ENCODE data around the gene SPI1.

Gene SPI1

GRCh38 chr11:47406896-47407745 is 28.8 kb upstream of the SPI1 start:
- DNase-seq, result peak; percentile 66

DNA sequence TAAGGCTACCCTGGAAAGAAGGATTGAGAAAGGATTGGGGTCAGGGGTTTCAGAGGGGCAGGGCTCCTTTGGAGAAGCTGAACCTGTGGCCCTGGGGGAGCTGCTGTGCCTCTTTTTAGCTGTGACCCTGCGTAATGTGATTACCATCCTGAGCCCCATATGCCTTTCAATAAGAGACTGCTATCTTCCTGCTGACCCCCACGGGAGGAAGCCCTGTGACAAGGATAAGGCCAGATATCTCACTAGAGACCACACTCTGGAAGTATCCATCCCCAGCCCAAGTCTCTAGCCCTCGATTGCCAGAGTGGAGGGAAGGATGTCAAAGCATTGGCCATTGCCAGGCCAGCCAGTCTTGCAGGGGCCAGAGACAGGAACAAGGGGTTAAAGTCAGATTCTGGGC is 25.2 kb upstream of the SPI1 start:
- no peak for DNase-seq

- no peak for DNase-seq
These were observed 24.8 kb upstream of the SPI1 start for GRCh38 chr11:47403135-47403534.

DNA sequence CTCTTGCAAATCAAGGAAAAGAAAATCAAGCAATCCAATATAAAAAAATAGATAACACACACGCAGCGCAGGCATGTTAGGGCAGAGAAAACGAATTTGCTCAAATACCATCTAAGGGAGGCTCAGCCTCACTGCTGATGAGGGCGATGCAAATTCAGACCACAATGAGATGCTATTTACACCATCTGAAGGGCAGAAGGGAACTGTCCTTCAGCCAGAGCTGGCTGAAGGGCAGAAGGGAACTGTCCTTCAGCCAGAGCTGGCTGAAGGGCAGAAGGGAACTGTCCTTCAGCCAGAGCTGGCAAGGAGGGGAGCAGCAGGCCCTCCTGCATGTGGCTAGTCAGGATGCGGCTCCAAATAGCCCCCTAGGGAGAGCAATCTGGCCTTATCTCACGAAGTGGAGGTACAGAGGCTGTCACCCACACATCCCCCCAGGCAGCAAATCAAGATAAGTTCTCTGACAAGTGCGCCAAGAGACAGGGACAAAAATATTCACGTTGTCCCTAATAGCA is 22.5 kb upstream of the SPI1 start:
- no peak for DNase-seq

GRCh38 chr11:47399860-47400767 is 21.8 kb upstream of the SPI1 start:
- DNase-seq, result peak; percentile 75

GRCh38 chr11:47398551-47398950 is 20.2 kb upstream of the SPI1 start:
- peak; percentile 59 for DNase-seq

- DNase-seq, result no peak
These were observed 19.7 kb upstream of the SPI1 start for GRCh38 chr11:47398011-47398410.

- no peak for DNase-seq
These were observed 17.6 kb upstream of the SPI1 start for GRCh38 chr11:47396049-47396320.

GRCh38 chr11:47395223-47396048 is 17.1 kb upstream of the SPI1 start:
- peak; percentile 81 for DNase-seq

GRCh38 chr11:47394322-47395222 is 16.2 kb upstream of the SPI1 start:
- DNase-seq, result peak; percentile 85

DNA sequence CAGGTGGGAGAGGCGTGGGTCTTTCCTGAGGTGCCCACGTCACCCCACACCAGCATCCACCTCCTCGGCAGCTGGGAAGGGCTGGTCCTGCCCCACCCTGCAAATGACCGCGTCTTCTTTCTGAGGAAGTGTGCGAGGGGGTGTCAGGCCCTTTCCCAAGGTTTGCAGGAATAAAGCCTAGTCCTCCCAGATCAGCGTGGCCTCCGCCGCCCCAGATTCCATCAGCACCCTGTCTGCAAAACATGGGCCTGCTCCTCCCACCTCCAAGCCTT is 15.6 kb upstream of the SPI1 start:
- no peak for DNase-seq

DNA sequence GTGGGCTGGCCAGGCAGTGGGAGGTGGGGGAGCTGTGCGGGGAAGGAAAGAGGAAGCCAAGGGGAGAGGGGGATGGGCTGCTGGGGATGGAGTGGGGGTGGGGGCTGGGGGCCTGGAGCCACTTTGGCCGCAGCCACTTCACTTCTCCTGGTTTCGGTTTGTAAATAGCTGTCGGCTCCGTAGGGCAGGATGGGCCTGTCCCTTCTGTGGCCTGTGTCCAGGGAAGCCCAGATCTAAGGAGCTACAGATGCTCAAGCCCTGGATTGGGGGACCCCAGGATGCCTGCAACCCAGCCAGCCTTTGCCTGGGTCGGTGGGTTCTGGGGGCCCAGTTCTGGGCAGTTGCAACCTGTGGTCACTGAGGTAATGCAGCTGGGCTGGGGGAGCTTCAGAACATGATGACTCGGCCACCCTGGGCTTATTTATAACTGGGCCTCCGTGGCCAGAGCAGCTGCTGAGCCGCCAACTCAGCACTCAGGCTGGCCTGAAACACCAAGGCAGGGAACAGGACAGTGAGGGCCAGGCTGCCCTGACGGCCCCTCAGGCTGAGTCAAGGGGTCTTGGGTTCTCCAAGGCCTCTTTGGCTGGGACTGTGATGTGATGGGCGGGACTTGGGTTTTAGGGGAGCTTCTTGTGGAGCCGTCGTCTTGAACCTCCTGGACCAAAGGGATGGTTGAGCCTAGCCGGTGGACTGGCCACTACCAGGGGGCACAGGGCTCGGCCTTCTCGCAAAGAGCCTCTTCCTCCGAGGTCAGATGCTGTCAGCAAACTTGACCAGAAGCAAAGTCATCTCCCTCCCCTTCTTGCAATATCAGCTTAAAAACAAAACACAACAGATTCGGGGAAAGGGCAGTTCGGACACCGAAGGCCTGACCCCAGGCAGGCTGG is 15.1 kb upstream of the SPI1 start:
- peak; percentile 61 for DNase-seq

DNA sequence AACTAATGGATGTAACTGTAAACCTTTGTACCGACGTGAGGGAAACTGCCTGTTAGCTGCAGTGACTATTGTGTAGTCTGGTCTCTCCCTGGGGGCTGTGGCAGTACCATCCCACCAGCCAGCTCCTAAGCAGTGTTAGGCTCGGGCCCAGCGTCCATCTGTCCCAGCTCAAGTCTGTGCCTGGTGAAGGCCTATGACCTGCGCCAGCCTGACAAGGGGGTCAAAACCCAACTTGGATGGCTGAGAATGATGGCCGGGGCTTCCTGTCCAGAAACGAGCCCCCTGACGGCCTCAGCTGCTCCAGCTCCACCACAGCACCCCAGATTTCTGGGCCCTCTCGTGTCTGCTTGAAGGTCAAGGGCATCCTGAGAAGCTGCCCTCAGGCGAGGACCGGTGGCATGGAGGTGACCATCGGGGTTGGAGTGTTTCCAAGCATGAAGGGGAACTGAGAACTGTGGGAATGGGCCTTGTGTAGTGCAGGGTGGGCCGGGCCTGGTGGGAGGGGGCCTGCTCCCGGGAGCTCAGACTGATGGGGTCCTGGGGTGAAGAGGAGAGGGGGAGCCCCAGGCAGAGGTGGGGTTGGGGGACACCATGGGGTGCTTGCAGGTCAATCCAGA is 14.3 kb upstream of the SPI1 start:
- DNase-seq, result no peak

DNA sequence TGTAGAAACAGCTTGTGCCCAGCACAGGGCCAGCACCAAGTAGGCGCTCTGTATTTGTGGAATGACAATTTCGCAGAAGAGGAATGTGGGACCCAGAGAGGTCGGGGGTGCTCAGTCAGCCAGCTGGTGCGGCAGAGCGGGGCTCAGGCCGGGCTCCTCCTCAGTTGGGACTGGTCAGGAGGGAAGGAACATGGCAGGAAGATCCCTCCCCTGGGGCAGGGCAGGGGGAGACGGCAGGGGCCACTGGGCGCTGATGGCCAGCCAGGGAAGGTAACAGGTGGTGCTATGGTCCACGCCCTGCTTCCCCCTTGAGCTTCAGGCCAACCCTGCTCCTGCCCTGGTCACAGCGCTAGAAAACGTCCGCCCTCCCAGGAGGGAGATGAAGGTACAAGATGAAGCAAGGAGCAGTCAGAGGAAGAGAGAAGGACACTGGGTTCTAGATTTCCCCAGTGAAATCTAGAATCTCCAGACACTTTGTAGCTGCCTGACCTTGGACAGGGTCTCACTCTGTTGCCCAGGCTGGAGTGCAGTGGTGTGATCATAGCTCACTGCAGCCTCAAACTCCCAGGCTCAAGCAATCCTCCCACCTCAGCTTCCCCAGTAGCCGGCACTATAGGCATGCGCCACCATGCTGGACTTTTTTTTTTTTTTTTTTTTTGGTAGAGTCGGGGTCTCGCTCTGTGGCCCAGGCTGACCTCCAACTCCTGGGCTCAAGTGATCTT is 13.5 kb upstream of the SPI1 start:
- no peak for DNase-seq

GRCh38 chr11:47391077-47391583 is 12.8 kb upstream of the SPI1 start:
- DNase-seq, result no peak

GRCh38 chr11:47390422-47390760 is 12.0 kb upstream of the SPI1 start:
- no peak for DNase-seq

DNA sequence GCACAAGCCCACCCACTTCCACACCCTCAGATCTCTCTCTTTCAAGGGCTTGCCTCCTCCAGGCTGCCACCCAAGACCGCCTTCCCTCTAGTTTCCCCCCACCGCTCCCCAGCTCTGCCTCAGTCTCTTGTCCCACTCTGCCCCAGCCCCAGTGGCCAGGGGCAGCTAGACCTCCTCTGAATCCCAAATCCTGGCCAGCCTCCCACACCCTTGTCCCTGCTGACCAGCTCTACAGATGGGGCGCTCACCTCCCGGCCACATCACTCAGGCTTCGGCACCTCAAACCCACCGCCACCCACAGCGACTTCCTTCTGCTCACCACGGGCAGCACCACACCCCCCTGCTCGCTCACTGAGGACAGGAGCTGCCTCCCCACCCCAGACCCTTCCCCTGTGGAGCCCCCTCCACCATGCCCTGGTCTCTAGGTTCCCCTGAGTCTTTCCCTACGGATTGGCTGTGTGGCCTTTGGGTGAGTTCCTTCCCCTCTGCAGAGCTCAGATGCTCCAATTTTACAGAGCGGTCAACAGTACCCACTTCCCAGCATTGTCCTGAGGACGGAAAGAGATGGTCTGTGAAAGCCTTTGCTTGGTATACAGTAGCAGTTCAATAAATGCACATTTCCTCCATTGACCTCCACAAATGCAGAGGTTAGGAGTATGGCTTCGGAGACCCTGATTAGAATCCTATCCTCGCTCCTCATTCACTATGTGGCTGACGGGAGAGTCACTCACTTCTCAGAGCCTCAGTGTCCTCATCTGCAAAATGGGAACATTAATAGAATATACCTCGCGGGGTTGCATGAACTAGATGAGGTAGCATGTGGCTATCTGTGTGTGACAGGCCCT is 11.5 kb upstream of the SPI1 start:
- DNase-seq, result peak; percentile 57

- no peak for DNase-seq
These were observed 10.6 kb upstream of the SPI1 start for GRCh38 chr11:47388697-47389576.

All from activated CD8-positive, alpha-beta memory T cell treated with anti-CD3 and anti-CD28 coated beads for 24 hours (primary cell).